GM08714 (cell line): ENCODE measurements around the gene PDE6D.

Experiments
- H3K4me3 ChIP-seq: fragments of 200-500 bp; sonication (Bioruptor generic); 2 replicates; pipeline ENCODE4 v1.5.1; 2014; ENCODE audit warnings: mild to moderate bottlenecking, low read length, inconsistent platforms
- ZNF274 ChIP-seq: IDR thresholded peaks from 2 replicates; pipeline ENCODE4 v1.6.1; 2012; ENCODE audit warnings: mild to moderate bottlenecking, low read depth, low read length

Gene PDE6D

GRCh38 chr2:231707927-231708772 is 72.9 kb downstream of the PDE6D start, which contains the start of gene PTMA:
PTMA (plus strand) TSS chr2:231708525; CDS start chr2:231708707, 182 bp downstream.
- TF ChIP-seq ZNF274, result no peak
- peak within 1 kb of the TSS; percentile 87 for H3K4me3 ChIP-seq

- no peak for TF ChIP-seq ZNF274
- peak overlapping the region; percentile 61; the same call in 1 of the 2 replicates for H3K4me3 ChIP-seq
Measured at GRCh38 chr2:231707625-231707926, 73.5 kb downstream of the PDE6D start.

GRCh38 chr2:231706731-231707624 is 74.1 kb downstream of the PDE6D start:
- TF ChIP-seq ZNF274, result no peak
- H3K4me3 ChIP-seq, result peak overlapping the region; percentile 85

- no peak overlapping the region for H3K4me3 ChIP-seq
Measured at GRCh38 chr2:231704017-231704416, 77.1 kb downstream of the PDE6D start.

GRCh38 chr2:231701456-231702373 is 79.4 kb downstream of the PDE6D start:
- no peak for TF ChIP-seq ZNF274
- H3K4me3 ChIP-seq, result no peak overlapping the region

More at GRCh38 chr2:231704017-231704416, 77.1 kb downstream of the PDE6D start:
- TF ChIP-seq ZNF274, result no peak

GRCh38 chr2:231699006-231699405 is 82.1 kb downstream of the PDE6D start:
- no peak overlapping the region for H3K4me3 ChIP-seq
- no peak for TF ChIP-seq ZNF274

- H3K4me3 ChIP-seq, result no peak overlapping the region
- no peak for TF ChIP-seq ZNF274
Measured at GRCh38 chr2:231696004-231696367, 85.1 kb downstream of the PDE6D start.

GRCh38 chr2:231693956-231694355 is 87.1 kb downstream of the PDE6D start:
- no peak overlapping the region for H3K4me3 ChIP-seq
- no peak for TF ChIP-seq ZNF274

- no peak for TF ChIP-seq ZNF274
- no peak overlapping the region for H3K4me3 ChIP-seq
Measured at GRCh38 chr2:231692847-231693246, 88.2 kb downstream of the PDE6D start.

GRCh38 chr2:231691251-231691772 is 89.8 kb downstream of the PDE6D start:
- H3K4me3 ChIP-seq, result no peak overlapping the region
- TF ChIP-seq ZNF274, result no peak

- TF ChIP-seq ZNF274, result no peak
- no peak overlapping the region for H3K4me3 ChIP-seq
Measured at GRCh38 chr2:231689124-231689893, 91.8 kb downstream of the PDE6D start.

- H3K4me3 ChIP-seq, result no peak overlapping the region
- TF ChIP-seq ZNF274, result no peak
Measured at GRCh38 chr2:231688719-231689118, 92.4 kb downstream of the PDE6D start.

- H3K4me3 ChIP-seq, result no peak overlapping the region
- TF ChIP-seq ZNF274, result no peak
Measured at GRCh38 chr2:231687961-231688360, 93.1 kb downstream of the PDE6D start.
